IMR-90 (cell line): ENCODE data around the gene PKM. TPM values are rescaled to one million over a fixed set of nuclear protein-coding genes. Genes with fewer than 3 reads are reported as not detected.
A peak's percentile ranks its signal among the peaks of the same experiment; 100 is the strongest.

Source experiments
- ATAC-seq: fragments of 200-7000 bp; cut with Tn5 transposase; 2 replicates; pipeline ENCODE4 v1.9.1; 2020; ENCODE audit warnings: low read depth, mild to moderate bottlenecking, moderate library complexity
- Bru-seq: library from RNA; stranded (reverse); fragments of 400-500 nt; gene quantifications from one replicate; lab custom pipeline; 2021; lab: Mats Ljungman, UMichigan
- BruChase-seq, 2 experiments: library from RNA; stranded (reverse); fragments of 400-500 nt; gene quantifications; one replicate each; lab custom pipeline; 2021; lab: Mats Ljungman, UMichigan
- BruUV-seq: library from RNA; stranded (reverse); fragments of 400-500 nt; replicated peaks from 2 replicates; lab custom pipeline; 2021; lab: Mats Ljungman, UMichigan
- CTCF ChIA-PET: fragments of 300-600 bp; formaldehyde crosslinking; extraction: SDS; loops from one replicate; lab custom pipeline; 2021; ENCODE audit warnings: antibody characterized with exemption; lab: Yijun Ruan, JAX
- POLR2A ChIA-PET: fragments of 300-600 bp; sonication (Branson Sonifier 250); formaldehyde crosslinking; loops from one replicate; lab custom pipeline; 2022; ENCODE audit warnings: antibody characterized with exemption; ENCODE audit not compliant: unreplicated experiment; lab: Charles Lee
- DNase-seq: peaks from one replicate; pipeline ENCODE4 v3.0.0; 2013
- H2AFZ ChIP-seq: replicated peaks from 2 replicates; pipeline ENCODE3; 2013; ENCODE audit warnings: low read length, mild to moderate bottlenecking; ENCODE audit not compliant: poor library complexity
- H2AK5ac ChIP-seq: 2 replicates; pipeline ENCODE4 v1.6.1; 2013; ENCODE audit warnings: low read depth, low read length, inconsistent platforms
- H2AK9ac ChIP-seq: replicated peaks from 2 replicates; pipeline ENCODE3; 2013; ENCODE audit warnings: mild to moderate bottlenecking, low read depth, low read length, moderate library complexity; ENCODE audit not compliant: poor library complexity
- H2BK120ac ChIP-seq: 2 replicates; pipeline ENCODE4 v1.6.1; 2013; ENCODE audit warnings: low read depth, low read length, inconsistent platforms
- H2BK15ac ChIP-seq: 3 replicates; pipeline ENCODE4 v1.6.1; 2013; ENCODE audit warnings: low read depth, low read length, inconsistent platforms
- H2BK20ac ChIP-seq: 2 replicates; pipeline ENCODE4 v1.6.1; 2013; ENCODE audit warnings: low read depth, mild to moderate bottlenecking, inconsistent platforms, low read length, moderate library complexity
- H2BK5ac ChIP-seq: 2 replicates; pipeline ENCODE4 v1.6.1; 2013; ENCODE audit warnings: mild to moderate bottlenecking, low read depth, low read length, inconsistent platforms; ENCODE audit not compliant: poor library complexity, severe bottlenecking
- H3K14ac ChIP-seq: replicated peaks from 2 replicates; pipeline ENCODE4 v1.6.1; 2013; ENCODE audit warnings: low read depth, low read length, inconsistent platforms
- H3K18ac ChIP-seq: 2 replicates; pipeline ENCODE4 v1.6.1; 2013; ENCODE audit warnings: low read depth, low read length, control low read depth
- H3K23ac ChIP-seq: 2 replicates; pipeline ENCODE4 v1.6.1; 2013; ENCODE audit warnings: low read depth, low read length, inconsistent platforms
- H3K27ac ChIP-seq: 2 replicates; pipeline ENCODE4 v1.5.1; 2013; ENCODE audit warnings: mild to moderate bottlenecking, control low read depth, low read length; ENCODE audit not compliant: insufficient read depth
- H3K27me3 ChIP-seq: 2 replicates; pipeline ENCODE4 v1.6.1; 2013; ENCODE audit warnings: low read length; ENCODE audit not compliant: control insufficient read depth, insufficient read depth
- H3K36me3 ChIP-seq: 2 replicates; pipeline ENCODE4 v1.6.1; 2013; ENCODE audit warnings: low read length, mixed read lengths; ENCODE audit not compliant: control insufficient read depth, insufficient read depth
- H3K4ac ChIP-seq: 2 replicates; pipeline ENCODE4 v1.6.1; 2013; ENCODE audit warnings: low read depth, low read length, inconsistent platforms
- H3K4me1 ChIP-seq: 2 replicates; pipeline ENCODE4 v1.6.1; 2013; ENCODE audit warnings: low read length, mixed read lengths; ENCODE audit not compliant: control insufficient read depth, insufficient read depth
- H3K4me2 ChIP-seq: 2 replicates; pipeline ENCODE4 v1.6.1; 2013; ENCODE audit warnings: low read depth, mild to moderate bottlenecking, control low read depth, low read length, moderate library complexity
- H3K4me3 ChIP-seq: 2 replicates; pipeline ENCODE4 v1.5.1; 2013; ENCODE audit warnings: low read depth, mild to moderate bottlenecking, control low read depth, low read length, moderate library complexity; ENCODE audit not compliant: insufficient read depth
- H3K56ac ChIP-seq: 2 replicates; pipeline ENCODE4 v1.6.1; 2013; ENCODE audit warnings: low read length, inconsistent platforms; ENCODE audit not compliant: insufficient read depth; ENCODE audit errors: extremely low read depth
- H3K79me1 ChIP-seq, 2 experiments: 2 replicates each; pipeline ENCODE4 v1.6.1; 2013; ENCODE audit warnings: low read length in 2 of 2, inconsistent platforms in 1 of 2, low read depth in 1 of 2
- H3K9ac ChIP-seq: 2 replicates; pipeline ENCODE4 v1.6.1; 2013; ENCODE audit warnings: low read depth, low read length, control low read depth
- H3K9me1 ChIP-seq: 2 replicates; pipeline ENCODE4 v1.6.1; 2013; ENCODE audit warnings: low read length, inconsistent platforms; ENCODE audit not compliant: insufficient read depth
- H3K9me3 ChIP-seq: 2 replicates; pipeline ENCODE4 v1.6.1; 2013; ENCODE audit warnings: low read length; ENCODE audit not compliant: control insufficient read depth, insufficient read depth
- H4K20me1 ChIP-seq: 2 replicates; pipeline ENCODE4 v1.6.1; 2013; ENCODE audit warnings: low read length, inconsistent platforms; ENCODE audit not compliant: insufficient read depth
- H4K5ac ChIP-seq: 2 replicates; pipeline ENCODE4 v1.6.1; 2013; ENCODE audit warnings: mild to moderate bottlenecking, low read depth, low read length, control low read depth
- H4K8ac ChIP-seq, 2 experiments: 2 replicates each; pipeline ENCODE4 v1.6.1; 2013; ENCODE audit warnings: low read depth in 2 of 2, low read length in 2 of 2, control low read depth in 1 of 2, inconsistent platforms in 1 of 2
- H4K91ac ChIP-seq: 2 replicates; pipeline ENCODE4 v1.6.1; 2013; ENCODE audit warnings: low read depth, low read length, inconsistent platforms; ENCODE audit not compliant: insufficient read depth
- BHLHE40 ChIP-seq: fragments of 150-350 bp; IDR thresholded peaks from 2 replicates; pipeline ENCODE4 v1.6.1; 2016; ENCODE audit warnings: mild to moderate bottlenecking, low read depth, low read length
- MAZ ChIP-seq: IDR thresholded peaks from 2 replicates; pipeline ENCODE4 v1.6.1; 2012; ENCODE audit warnings: low read depth, mild to moderate bottlenecking, low read length, improper control_type of control experiment, moderate library complexity, borderline replicate concordance
- MXI1 ChIP-seq: IDR thresholded peaks from 2 replicates; pipeline ENCODE4 v1.6.1; 2012; ENCODE audit warnings: low read depth, mild to moderate bottlenecking, low read length, moderate library complexity, borderline replicate concordance
- POLR2A ChIP-seq: IDR thresholded peaks from 2 replicates; pipeline ENCODE4 v1.6.1; 2012; ENCODE audit warnings: mild to moderate bottlenecking, low read depth, low read length
- RCOR1 ChIP-seq: IDR thresholded peaks from 2 replicates; pipeline ENCODE4 v1.6.1; 2012; ENCODE audit warnings: mild to moderate bottlenecking, low read length, improper control_type of control experiment; ENCODE audit not compliant: insufficient replicate concordance
- SMC3 ChIP-seq: fragments of 150-350 bp; IDR thresholded peaks from 2 replicates; pipeline ENCODE4 v1.6.1; 2016; ENCODE audit warnings: low read depth, mild to moderate bottlenecking, antibody characterized with exemption, low read length, moderate library complexity
- WGBS, 2 experiments: methylation state at CpG; one replicate each; pipeline versions ENCODE4 v1.1.5 to v1.1.7; 2013; ENCODE audit warnings: missing lambda C conversion rate in 2 of 2; ENCODE audit not compliant: insufficient read length in 1 of 2; ENCODE audit errors: extremely low coverage in 2 of 2; 5-methylcytosine and 5-hydroxymethylcytosine counted together
- dilution Hi-C: fragments of 300-500 bp; cut with HindIII; formaldehyde crosslinking; loops from one replicate; pipeline ENCODE4 v1.14.3; 2018; ENCODE audit warnings: low sequenced_read_pairs; ENCODE audit not compliant: unreplicated experiment
- in situ Hi-C: fragments of 300-500 bp; cut with MboI; formaldehyde crosslinking; loops from 3 replicates; pipeline ENCODE4 v1.14.3; 2019; ENCODE audit warnings: low sequenced_read_pairs, inconsistent platforms, mixed read lengths
- intact Hi-C: fragments of 100-400 bp; cut with micrococcal nuclease; formaldehyde crosslinking; loops from 2 replicates; pipeline ENCODE4 v1.10.0; 2022
- long read RNA-seq: library from polyadenylated mRNA; unstranded; transcript quantifications from one replicate; pipeline ENCODE4 v2.0.0, GENCODE V29; 2021; ENCODE audit not compliant: unreplicated experiment
- polyA plus RNA-seq, 3 experiments: library from polyadenylated mRNA; depleted of rRNA; stranded (reverse); fragments of >200 nt; gene quantifications; 2 replicates each; pipeline ENCODE4 v1.2.3, GENCODE V29; 2012; ENCODE audit warnings: low replicate concordance in 1 of 3
- total RNA-seq: library from RNA; depleted of rRNA; stranded (reverse); fragments of >200 nt; gene quantifications from 2 replicates; pipeline ENCODE4 v1.2.3, GENCODE V29; 2012; rRNA removed

Gene PKM
- total RNA-seq (2,738 and 3,859 TPM in 2 replicates), polyA plus RNA-seq (2012; rRNA removed) (2,084 and 2,219 TPM in 2 replicates), Bru-seq, nascent RNA (percentile 96 among the genes with signal in this experiment), BruChase-seq, experiment 1, labeled RNA remaining after a 6-hour chase (percentile 97 among the genes with signal in this experiment), BruChase-seq, experiment 2, labeled RNA remaining after a 2-hour chase (percentile 96 among the genes with signal in this experiment)
- polyA plus RNA-seq (2012; cell fraction: cytosol; rRNA removed), result 1,530 and 1,727 TPM in 2 replicates
- polyA plus RNA-seq (2012; cell fraction: nucleus; rRNA removed; ENCODE audit: low replicate concordance), result 1,603 and 1,631 TPM in 2 replicates
- long read RNA-seq, transcript PKM-202 (11 exons, 2,318 nt), result major isoform, 2,636 of 3,595 reads
- long read RNA-seq, transcript PKM-214 (2 exons, 2,301 nt), result minor isoform, 25 of 3,595 reads
- long read RNA-seq, transcript PKM-212 (3 exons, 3,016 nt), result minor isoform, 32 of 3,595 reads
- long read RNA-seq, partial matches to known transcripts, result 380 of 3,595 reads
- long read RNA-seq, other reads (novel, unspliced or antisense), result 522 of 3,595 reads

DNA sequence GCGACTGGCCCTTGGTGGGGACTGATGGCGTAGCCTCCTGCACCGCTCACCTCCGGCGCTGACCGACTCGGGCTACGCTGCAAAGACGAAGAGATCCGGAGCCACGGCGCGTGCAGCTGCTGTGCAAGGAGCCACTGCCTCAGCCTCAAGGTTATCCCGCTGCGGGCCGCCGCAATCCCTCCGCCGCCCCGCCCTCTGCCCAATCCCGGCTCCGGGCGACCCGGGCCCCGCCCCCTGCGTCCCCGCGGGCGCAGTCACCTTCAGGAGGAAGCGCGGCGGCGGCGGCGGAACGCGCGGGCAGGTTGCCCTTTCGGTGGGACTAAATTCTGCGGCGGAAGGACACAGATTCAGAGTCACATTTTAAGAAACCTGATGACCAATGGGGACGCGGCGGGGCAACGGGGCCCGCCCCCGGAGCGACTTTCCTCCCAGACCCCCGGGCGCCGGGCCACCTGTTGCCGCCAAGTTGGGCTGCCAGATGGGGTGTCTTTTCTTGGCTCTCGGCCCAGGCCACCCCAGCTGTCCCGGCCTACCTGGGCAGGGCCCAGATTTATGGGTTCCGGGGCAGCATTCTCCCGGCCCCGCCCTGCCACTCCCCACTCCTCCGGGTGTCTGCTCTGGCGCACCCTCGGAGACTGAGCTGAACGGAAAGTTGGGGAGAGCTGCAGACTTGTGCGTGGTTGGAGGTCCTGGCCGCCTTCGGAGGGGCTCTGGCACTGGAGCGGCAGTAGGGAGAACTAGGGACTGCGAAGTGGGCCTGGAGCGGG lies at the start of gene PKM:
TSS of gene PKM (minus strand) at position 125 of the 767 bp plus-strand sequence. CDS start 12,093 bp downstream, outside the sequence.
- ChIA-PET CTCF (no interaction called here), POLR2A (interaction anchor here (0.6 kb wide), 1 partner anchor 13 kb away, joined by 7 read pairs; no protein-coding TSS in a partner anchor)
- Histone ChIP-seq H3K36me3 (peaks cover 2% of the 10 kb centered on the region; the same call in 1 of the 2 replicates), H3K18ac (peak within 1 kb of the TSS; percentile 97), H3K9me1 (peaks cover 7% of the 10 kb centered on the region; the same call in 1 of the 2 replicates), H3K4me3 (peak within 1 kb of the TSS; percentile 96), H3K79me1 (peaks cover 11 to 45% of the 10 kb centered on the region in 2 experiments; a peak in 3 of 4 replicates), H4K8ac (peak within 1 kb of the TSS; percentile 95 to 98), H2AFZ (peak within 1 kb of the TSS; percentile 82), H3K4me1 (peaks cover 15% of the 10 kb centered on the region), H3K4ac (peak within 1 kb of the TSS; percentile 98), H2BK120ac (peak within 1 kb of the TSS; percentile 61), H3K14ac (peak within 1 kb of the TSS; percentile 99), H4K5ac (peak within 1 kb of the TSS; percentile 93), H4K91ac (peak within 1 kb of the TSS; percentile 99), H3K27me3 (no peaks in the 10 kb centered on the region), H3K4me2 (peak within 1 kb of the TSS; percentile 96), H2AK9ac (peak within 1 kb of the TSS; percentile 99), H3K56ac (peak within 1 kb of the TSS; percentile 95), H2BK15ac (peak within 1 kb of the TSS; percentile 60; the same call in 1 of the 3 replicates), H3K27ac (peak within 1 kb of the TSS; percentile 100), H3K23ac (peak within 1 kb of the TSS; percentile 97), H2BK20ac (no peak within 1 kb of the TSS), H3K9me3 (no peaks in the 10 kb centered on the region), H2BK5ac (peak within 1 kb of the TSS; percentile 99), H3K9ac (peak within 1 kb of the TSS; percentile 100), H4K20me1 (peaks cover 32% of the 10 kb centered on the region), H2AK5ac (peak within 1 kb of the TSS; percentile 99)
- WGBS, 2 experiments, result 0% methylated on average over 21 of the region's 67 CpGs; no CpG with 5 or more reads in 1 of the 2 experiments
- TF ChIP-seq MAZ, result peak; percentile 44; the same call in 1 of the 2 replicates
- TF ChIP-seq SMC3, result no peak
- TF ChIP-seq POLR2A, result peak; percentile 98
- peak; percentile 78; the same call in 1 of the 2 replicates for TF ChIP-seq MXI1
- peak; percentile 56; the same call in 1 of the 2 replicates for TF ChIP-seq BHLHE40
- TF ChIP-seq RCOR1, result no peak
- in situ Hi-C loops (no loop called here), intact Hi-C loops (loop anchor here (2.0 kb wide), 1 partner anchor 32 kb away; no protein-coding TSS in a partner anchor), dilution Hi-C loops (no loop called here)
- ATAC-seq (peak; percentile 66), DNase-seq (peak; percentile 97)
- no TSS peak for BruUV-seq
